ENCODE measurements around the gene CFI. TPM values are rescaled to one million over a fixed set of nuclear protein-coding genes. Genes with fewer than 3 reads are reported as not detected.

The CFI gene
- total RNA-seq, 1 experiment from 2014 or later: 0.33 TPM

DNA sequence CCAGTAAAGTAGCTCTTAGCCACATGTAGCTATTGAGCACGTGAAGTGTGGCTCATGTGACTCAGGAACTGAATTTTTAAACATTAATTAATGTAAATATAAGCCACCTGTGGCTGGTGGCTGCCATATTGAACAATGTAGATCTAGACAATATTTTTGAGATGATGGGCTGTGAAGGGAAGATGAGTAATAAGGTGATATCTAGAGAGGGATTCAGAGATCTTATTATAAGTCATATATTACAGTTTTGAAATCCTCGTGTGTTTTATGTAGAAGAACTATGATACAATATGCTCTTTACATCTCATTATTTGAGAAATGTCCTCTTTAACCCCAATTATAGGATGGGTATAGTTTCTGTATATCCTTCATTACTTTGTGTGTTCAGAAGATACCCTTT lies 19.4 kb upstream of the CFI start:
- peaks cover 37% of the 10 kb centered on the region for H3K36me3 ChIP-seq (ENCODE audit: control insufficient read depth, insufficient read depth, low read length)
- no peak overlapping the region for H3K4me3 ChIP-seq (ENCODE audit: low read depth in 2 of 2, low read length in 2 of 2)
- no peaks in the 10 kb centered on the region for H3K9me3 ChIP-seq (ENCODE audit: control insufficient read depth, insufficient read depth, low read depth, low read length)
- intact Hi-C loops (cut with micrococcal nuclease; ENCODE audit: unreplicated experiment) (loop anchor here (10.0 kb wide), 1 partner anchor 154 kb away; no protein-coding TSS in a partner anchor), in situ Hi-C loops (cut with HindIII; ENCODE audit: low pct_unique_long_range_greater_than_20kb, low sequenced_read_pairs) (no loop called here)
- no TSS peak for BruUV-seq (replicated peaks)
- DNase-seq (ENCODE audit: low read depth, low spot score): no peak
- no peak overlapping the region for H3K27ac ChIP-seq (ENCODE audit: low read length)
- H3K27me3 ChIP-seq (ENCODE audit: control insufficient read depth, insufficient read depth, low read length): no peaks in the 10 kb centered on the region
- TF ChIP-seq, protein P1, sequence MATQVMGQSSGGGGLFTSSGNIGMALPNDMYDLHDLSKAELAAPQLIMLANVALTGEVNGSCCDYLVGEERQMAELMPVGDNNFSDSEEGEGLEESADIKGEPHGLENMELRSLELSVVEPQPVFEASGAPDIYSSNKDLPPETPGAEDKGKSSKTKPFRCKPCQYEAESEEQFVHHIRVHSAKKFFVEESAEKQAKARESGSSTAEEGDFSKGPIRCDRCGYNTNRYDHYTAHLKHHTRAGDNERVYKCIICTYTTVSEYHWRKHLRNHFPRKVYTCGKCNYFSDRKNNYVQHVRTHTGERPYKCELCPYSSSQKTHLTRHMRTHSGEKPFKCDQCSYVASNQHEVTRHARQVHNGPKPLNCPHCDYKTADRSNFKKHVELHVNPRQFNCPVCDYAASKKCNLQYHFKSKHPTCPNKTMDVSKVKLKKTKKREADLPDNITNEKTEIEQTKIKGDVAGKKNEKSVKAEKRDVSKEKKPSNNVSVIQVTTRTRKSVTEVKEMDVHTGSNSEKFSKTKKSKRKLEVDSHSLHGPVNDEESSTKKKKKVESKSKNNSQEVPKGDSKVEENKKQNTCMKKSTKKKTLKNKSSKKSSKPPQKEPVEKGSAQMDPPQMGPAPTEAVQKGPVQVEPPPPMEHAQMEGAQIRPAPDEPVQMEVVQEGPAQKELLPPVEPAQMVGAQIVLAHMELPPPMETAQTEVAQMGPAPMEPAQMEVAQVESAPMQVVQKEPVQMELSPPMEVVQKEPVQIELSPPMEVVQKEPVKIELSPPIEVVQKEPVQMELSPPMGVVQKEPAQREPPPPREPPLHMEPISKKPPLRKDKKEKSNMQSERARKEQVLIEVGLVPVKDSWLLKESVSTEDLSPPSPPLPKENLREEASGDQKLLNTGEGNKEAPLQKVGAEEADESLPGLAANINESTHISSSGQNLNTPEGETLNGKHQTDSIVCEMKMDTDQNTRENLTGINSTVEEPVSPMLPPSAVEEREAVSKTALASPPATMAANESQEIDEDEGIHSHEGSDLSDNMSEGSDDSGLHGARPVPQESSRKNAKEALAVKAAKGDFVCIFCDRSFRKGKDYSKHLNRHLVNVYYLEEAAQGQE (IDR thresholded peaks at IDR 0.05; ENCODE audit: insufficient read depth in 1 of 2, low read depth in 2 of 2, low read length in 1 of 2): no peak
- POLR2A ChIA-PET: no interaction called here
- ATAC-seq: no peak
- CTCF ChIA-PET: no interaction called here
- H3K4me1 ChIP-seq (ENCODE audit: control insufficient read depth, insufficient read depth, low read length): peaks cover 5% of the 10 kb centered on the region; the same call in 1 of the 2 replicates

DNA sequence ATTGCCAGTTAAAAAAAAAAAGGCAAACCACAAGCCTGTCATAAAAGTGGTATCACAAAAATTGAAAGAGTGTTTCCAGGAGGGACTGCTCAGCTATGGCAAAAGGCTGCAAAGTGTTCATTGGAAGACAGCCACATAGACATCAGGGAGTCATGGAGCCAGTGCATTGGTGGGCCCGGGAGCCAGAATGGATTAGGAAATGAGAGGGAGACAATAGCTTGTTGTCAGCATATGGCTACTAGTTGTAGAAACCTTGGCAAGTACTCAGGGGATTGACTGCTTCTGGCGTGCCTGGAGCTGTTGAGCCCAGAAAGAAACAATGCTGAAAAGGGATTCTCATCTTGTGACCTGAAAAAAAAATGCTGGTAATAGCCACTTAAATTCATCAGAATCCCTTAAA lies 18.8 kb upstream of the CFI start:
- POLR2A ChIA-PET: no interaction called here
- H3K27me3 ChIP-seq (ENCODE audit: control insufficient read depth, insufficient read depth, low read length): no peaks in the 10 kb centered on the region
- ATAC-seq (no peak), DNase-seq (ENCODE audit: low read depth, low spot score) (no peak)
- no peak overlapping the region for H3K27ac ChIP-seq (ENCODE audit: low read length)
- BruUV-seq (replicated peaks): no TSS peak
- no peak overlapping the region for H3K4me3 ChIP-seq (ENCODE audit: low read depth in 2 of 2, low read length in 2 of 2)
- in situ Hi-C loops (cut with HindIII; ENCODE audit: low pct_unique_long_range_greater_than_20kb, low sequenced_read_pairs): no loop called here
- TF ChIP-seq, protein P1 (IDR thresholded peaks at IDR 0.05; ENCODE audit: insufficient read depth in 1 of 2, low read depth in 2 of 2, low read length in 1 of 2): no peak
- no peak for TF ChIP-seq TCF7L2 (IDR thresholded peaks at IDR 0.05; ENCODE audit: low read depth, low read length)
- TF ChIP-seq SIN3A (IDR thresholded peaks at IDR 0.05; ENCODE audit: borderline replicate concordance, insufficient read depth, low read depth, low read length): no peak
- no peak for TF ChIP-seq POLR2AphosphoS5 (IDR thresholded peaks at IDR 0.05; ENCODE audit: low read depth, low read length)
- TF ChIP-seq, protein P2, sequence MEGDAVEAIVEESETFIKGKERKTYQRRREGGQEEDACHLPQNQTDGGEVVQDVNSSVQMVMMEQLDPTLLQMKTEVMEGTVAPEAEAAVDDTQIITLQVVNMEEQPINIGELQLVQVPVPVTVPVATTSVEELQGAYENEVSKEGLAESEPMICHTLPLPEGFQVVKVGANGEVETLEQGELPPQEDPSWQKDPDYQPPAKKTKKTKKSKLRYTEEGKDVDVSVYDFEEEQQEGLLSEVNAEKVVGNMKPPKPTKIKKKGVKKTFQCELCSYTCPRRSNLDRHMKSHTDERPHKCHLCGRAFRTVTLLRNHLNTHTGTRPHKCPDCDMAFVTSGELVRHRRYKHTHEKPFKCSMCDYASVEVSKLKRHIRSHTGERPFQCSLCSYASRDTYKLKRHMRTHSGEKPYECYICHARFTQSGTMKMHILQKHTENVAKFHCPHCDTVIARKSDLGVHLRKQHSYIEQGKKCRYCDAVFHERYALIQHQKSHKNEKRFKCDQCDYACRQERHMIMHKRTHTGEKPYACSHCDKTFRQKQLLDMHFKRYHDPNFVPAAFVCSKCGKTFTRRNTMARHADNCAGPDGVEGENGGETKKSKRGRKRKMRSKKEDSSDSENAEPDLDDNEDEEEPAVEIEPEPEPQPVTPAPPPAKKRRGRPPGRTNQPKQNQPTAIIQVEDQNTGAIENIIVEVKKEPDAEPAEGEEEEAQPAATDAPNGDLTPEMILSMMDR (IDR thresholded peaks at IDR 0.05): no peak
- intact Hi-C loops (cut with micrococcal nuclease; ENCODE audit: unreplicated experiment): loop anchor here (10.0 kb wide), 1 partner anchor 154 kb away; no protein-coding TSS in a partner anchor
- CTCF ChIA-PET: no interaction called here
- H3K4me1 ChIP-seq (ENCODE audit: control insufficient read depth, insufficient read depth, low read length): peaks cover 5% of the 10 kb centered on the region; the same call in 1 of the 2 replicates
- peaks cover 38% of the 10 kb centered on the region for H3K36me3 ChIP-seq (ENCODE audit: control insufficient read depth, insufficient read depth, low read length)
- no peaks in the 10 kb centered on the region for H3K9me3 ChIP-seq (ENCODE audit: control insufficient read depth, insufficient read depth, low read depth, low read length)
